GM21786 (cell line): ENCODE results near the gene GLS.
"Not testable (repeated sequence)": the region's sequence is repeated elsewhere in the genome, so short reads cannot be mapped to it uniquely, and the experiment has no call there.

Experiments used
- ATAC-seq: cut with Tn5 transposase; IDR thresholded peaks from one replicate; pipeline ENCODE4 v1.9.1; 2021; ENCODE audit not compliant: unreplicated experiment

Gene GLS

GRCh38 chr2:190880378-190881083, at the start of gene GLS:
TSS of gene GLS (plus strand) at chr2:190880821. CDS start at chr2:190881085, 264 bp downstream.
- peak; percentile 66 for ATAC-seq

GRCh38 chr2:190831941-190832340, 48.7 kb upstream of the GLS start:
- no peak for ATAC-seq

- no peak for ATAC-seq
Observed at GRCh38 chr2:190834890-190835208, 45.8 kb upstream of the GLS start.

- no peak for ATAC-seq
Observed at GRCh38 chr2:190835303-190835930, 45.2 kb upstream of the GLS start.

GRCh38 chr2:190836767-190837166, 43.9 kb upstream of the GLS start:
- no peak for ATAC-seq

- ATAC-seq: no peak
Observed at GRCh38 chr2:190837420-190837819, 43.2 kb upstream of the GLS start.

- no peak for ATAC-seq
Observed at GRCh38 chr2:190837952-190838361, 42.7 kb upstream of the GLS start.

- ATAC-seq: no peak
Observed at GRCh38 chr2:190838492-190838910, 42.1 kb upstream of the GLS start.

- no peak for ATAC-seq
Observed at GRCh38 chr2:190840569-190841172, 40.0 kb upstream of the GLS start.

- ATAC-seq: no peak
Observed at GRCh38 chr2:190841707-190842505, 38.7 kb upstream of the GLS start.

GRCh38 chr2:190842606-190843104, 38.0 kb upstream of the GLS start:
- ATAC-seq: no peak

GRCh38 chr2:190843890-190844699, 36.5 kb upstream of the GLS start:
- peak; percentile 95 for ATAC-seq

- ATAC-seq: no peak
Observed at GRCh38 chr2:190844700-190845401, 35.8 kb upstream of the GLS start.

GRCh38 chr2:190846746-190847145, 33.9 kb upstream of the GLS start:
- ATAC-seq: no peak

GRCh38 chr2:190847504-190848081, 33.0 kb upstream of the GLS start:
- no peak for ATAC-seq

- ATAC-seq: no peak
Observed at GRCh38 chr2:190849774-190850173, 30.8 kb upstream of the GLS start.

- ATAC-seq: not testable (repeated sequence)
Observed at GRCh38 chr2:190853022-190853421, 27.6 kb upstream of the GLS start.

- ATAC-seq: peak; percentile 62
Observed at GRCh38 chr2:190853531-190854383, 26.9 kb upstream of the GLS start.

GRCh38 chr2:190854726-190855125, 25.9 kb upstream of the GLS start:
- no peak for ATAC-seq
